ENCODE results near the gene AGAP1. TPM values are rescaled to one million over a fixed set of nuclear protein-coding genes. Genes with fewer than 3 reads are reported as not detected.

Gene AGAP1
- total and polyA plus RNA-seq, 2 donors (not counting 3 experiments of a cell fraction or from before 2014, with no cell fraction given): 10.2 to 20.9 TPM

DNA sequence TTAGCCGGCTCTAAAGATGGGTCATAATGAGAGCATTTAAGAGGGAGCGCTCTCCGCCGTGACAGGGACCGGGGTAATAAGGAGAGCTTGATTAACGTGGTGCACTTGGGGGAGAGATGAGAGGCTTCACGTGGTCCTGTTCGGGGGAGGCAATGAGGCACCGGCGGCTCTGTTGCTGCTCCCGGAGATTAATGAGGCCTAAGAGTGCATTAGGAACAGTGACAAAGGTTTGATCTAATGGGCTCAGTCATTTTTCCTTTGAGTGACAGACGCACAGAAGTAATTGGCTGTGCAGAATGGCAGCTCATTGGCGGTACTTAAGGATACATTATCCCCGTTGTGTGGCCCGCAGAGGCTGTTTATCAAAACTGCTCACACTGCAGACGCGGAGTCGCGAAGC lies 423.7 kb downstream of the AGAP1 start:
- no peaks in the 10 kb centered on the region for H3K27me3 ChIP-seq (ENCODE audit: control insufficient read depth in 2 of 2, insufficient read depth in 2 of 2, low read length in 2 of 2)
- ChIA-PET CTCF (no interaction called here), POLR2A (no interaction called here)
- no peaks in the 10 kb centered on the region for H3K79me2 ChIP-seq (ENCODE audit: control insufficient read depth, insufficient read depth, low read length)
- H3K4me1 ChIP-seq (ENCODE audit: control insufficient read depth, extremely low read depth, insufficient read depth, low read length): no peaks in the 10 kb centered on the region
- H3K4me2 ChIP-seq (ENCODE audit: insufficient read depth, low read length): no peak overlapping the region
- no peak overlapping the region for H2AFZ ChIP-seq (ENCODE audit: low read depth, low read length)
- no peaks in the 10 kb centered on the region for H3K36me3 ChIP-seq (ENCODE audit: control insufficient read depth in 2 of 2, extremely low read depth in 1 of 2, insufficient read depth in 2 of 2, low read length in 2 of 2)
- dilution Hi-C loops (cut with MboI; ENCODE audit: extremely low pct_ligation_motif_present, low sequenced_read_pairs): no loop called here
- intact Hi-C loops (cut with micrococcal nuclease): no loop called here
- no peaks in the 10 kb centered on the region for H3K9me1 ChIP-seq (replicated peaks; ENCODE audit: control insufficient read depth, extremely low read depth, insufficient read depth, low read length)
- DNase-seq (ENCODE audit: low read depth, low spot score) (no peak), FAIRE-seq (no peak)
- no peak overlapping the region for H3K4me3 ChIP-seq (replicated peaks in 1 of 3; ENCODE audit: insufficient read depth in 1 of 3, low read depth in 1 of 3, low read length in 3 of 3)
- H4K20me1 ChIP-seq (replicated peaks; ENCODE audit: control insufficient read depth, extremely low read depth, insufficient read depth, low read length): no peaks in the 10 kb centered on the region
- no TSS peak for BruUV-seq (replicated peaks)
- H3K9me3 ChIP-seq (replicated peaks; ENCODE audit: control insufficient read depth, insufficient read depth, low read length): no peaks in the 10 kb centered on the region
- H3K27ac ChIP-seq (ENCODE audit: insufficient read depth, low read depth, low read length): no peak overlapping the region
- no peak overlapping the region for H3K9ac ChIP-seq (replicated peaks; ENCODE audit: extremely low read depth, insufficient read depth, low read length)
- TF ChIP-seq, protein P1, sequence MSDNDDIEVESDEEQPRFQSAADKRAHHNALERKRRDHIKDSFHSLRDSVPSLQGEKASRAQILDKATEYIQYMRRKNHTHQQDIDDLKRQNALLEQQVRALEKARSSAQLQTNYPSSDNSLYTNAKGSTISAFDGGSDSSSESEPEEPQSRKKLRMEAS (IDR thresholded peaks at IDR 0.05; ENCODE audit: insufficient read depth, insufficient read length): no peak
- no peak for TF ChIP-seq POLR2A (IDR thresholded peaks at IDR 0.05; ENCODE audit: low read depth, low read length)

DNA sequence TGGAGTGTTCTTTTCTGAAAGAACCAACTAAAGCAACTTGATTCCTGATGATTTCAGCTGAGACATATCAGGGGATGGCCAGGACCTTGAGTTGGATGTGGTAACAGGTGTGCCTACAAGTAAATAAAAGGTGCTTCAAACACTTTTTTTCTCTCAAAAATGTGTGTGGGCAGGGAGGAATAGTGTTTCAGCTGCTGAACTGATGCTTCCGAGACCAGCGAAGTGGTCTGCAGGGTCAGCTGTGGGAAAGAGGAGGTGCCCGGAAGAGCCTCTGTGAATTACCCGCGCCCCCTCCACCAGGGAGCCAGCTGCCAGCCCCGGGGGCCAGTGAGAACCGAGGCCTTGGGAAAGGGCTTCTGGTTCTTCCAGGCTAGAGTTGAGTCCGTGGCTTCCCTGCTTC lies 425.0 kb downstream of the AGAP1 start:
- H3K4me1 ChIP-seq (ENCODE audit: control insufficient read depth, extremely low read depth, insufficient read depth, low read length): no peaks in the 10 kb centered on the region
- no peak overlapping the region for H3K4me3 ChIP-seq (replicated peaks in 1 of 3; ENCODE audit: insufficient read depth in 1 of 3, low read depth in 1 of 3, low read length in 3 of 3)
- BruUV-seq (replicated peaks): no TSS peak
- H3K79me2 ChIP-seq (ENCODE audit: control insufficient read depth, insufficient read depth, low read length): no peaks in the 10 kb centered on the region
- no peak for FAIRE-seq
- H3K9ac ChIP-seq (replicated peaks; ENCODE audit: extremely low read depth, insufficient read depth, low read length): no peak overlapping the region
- ChIA-PET POLR2A (no interaction called here), CTCF (no interaction called here)
- dilution Hi-C loops (cut with MboI; ENCODE audit: extremely low pct_ligation_motif_present, low sequenced_read_pairs) (no loop called here), intact Hi-C loops (cut with micrococcal nuclease) (no loop called here)
- H4K20me1 ChIP-seq (replicated peaks; ENCODE audit: control insufficient read depth, extremely low read depth, insufficient read depth, low read length): no peaks in the 10 kb centered on the region
- no peak overlapping the region for H2AFZ ChIP-seq (ENCODE audit: low read depth, low read length)
- no peaks in the 10 kb centered on the region for H3K9me3 ChIP-seq (replicated peaks; ENCODE audit: control insufficient read depth, insufficient read depth, low read length)
- no peak overlapping the region for H3K4me2 ChIP-seq (ENCODE audit: insufficient read depth, low read length)
- TF ChIP-seq GATA2 (IDR thresholded peaks at IDR 0.05; ENCODE audit: insufficient read depth, insufficient read length, low read depth, low read length): no peak
- TF ChIP-seq, protein P2, sequence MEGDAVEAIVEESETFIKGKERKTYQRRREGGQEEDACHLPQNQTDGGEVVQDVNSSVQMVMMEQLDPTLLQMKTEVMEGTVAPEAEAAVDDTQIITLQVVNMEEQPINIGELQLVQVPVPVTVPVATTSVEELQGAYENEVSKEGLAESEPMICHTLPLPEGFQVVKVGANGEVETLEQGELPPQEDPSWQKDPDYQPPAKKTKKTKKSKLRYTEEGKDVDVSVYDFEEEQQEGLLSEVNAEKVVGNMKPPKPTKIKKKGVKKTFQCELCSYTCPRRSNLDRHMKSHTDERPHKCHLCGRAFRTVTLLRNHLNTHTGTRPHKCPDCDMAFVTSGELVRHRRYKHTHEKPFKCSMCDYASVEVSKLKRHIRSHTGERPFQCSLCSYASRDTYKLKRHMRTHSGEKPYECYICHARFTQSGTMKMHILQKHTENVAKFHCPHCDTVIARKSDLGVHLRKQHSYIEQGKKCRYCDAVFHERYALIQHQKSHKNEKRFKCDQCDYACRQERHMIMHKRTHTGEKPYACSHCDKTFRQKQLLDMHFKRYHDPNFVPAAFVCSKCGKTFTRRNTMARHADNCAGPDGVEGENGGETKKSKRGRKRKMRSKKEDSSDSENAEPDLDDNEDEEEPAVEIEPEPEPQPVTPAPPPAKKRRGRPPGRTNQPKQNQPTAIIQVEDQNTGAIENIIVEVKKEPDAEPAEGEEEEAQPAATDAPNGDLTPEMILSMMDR (IDR thresholded peaks at IDR 0.05; ENCODE audit: extremely low read depth in 1 of 2, insufficient read depth in 1 of 2, low read depth in 1 of 2, low read length in 2 of 2): no peak
- no peak for TF ChIP-seq POLR2AphosphoS5 (IDR thresholded peaks at IDR 0.05; ENCODE audit: insufficient read depth, low read depth, low read length)
- TF ChIP-seq EZH2 (IDR thresholded peaks at IDR 0.05; ENCODE audit: borderline replicate concordance, low read depth, low read length, severe bottlenecking): no peak
- no peak for TF ChIP-seq MYC (IDR thresholded peaks at IDR 0.05; ENCODE audit: low read depth, low read length)
- TF ChIP-seq JUN (IDR thresholded peaks at IDR 0.05; ENCODE audit: borderline replicate concordance, insufficient read depth, insufficient read length, low read depth): no peak
- TF ChIP-seq POLR2A (IDR thresholded peaks at IDR 0.05; ENCODE audit: low read depth, low read length): no peak
- TF ChIP-seq, protein P1 (IDR thresholded peaks at IDR 0.05; ENCODE audit: insufficient read depth, insufficient read length): no peak
- TF ChIP-seq FOS (IDR thresholded peaks at IDR 0.05; ENCODE audit: borderline replicate concordance, insufficient read depth, low read length): no peak
- H3K27me3 ChIP-seq (ENCODE audit: control insufficient read depth in 2 of 2, insufficient read depth in 2 of 2, low read length in 2 of 2): no peaks in the 10 kb centered on the region
- H3K36me3 ChIP-seq (ENCODE audit: control insufficient read depth in 2 of 2, extremely low read depth in 1 of 2, insufficient read depth in 2 of 2, low read length in 2 of 2): no peaks in the 10 kb centered on the region
- no peak for DNase-seq (ENCODE audit: low read depth, low spot score)
- H3K9me1 ChIP-seq (replicated peaks; ENCODE audit: control insufficient read depth, extremely low read depth, insufficient read depth, low read length): no peaks in the 10 kb centered on the region
- H3K27ac ChIP-seq (ENCODE audit: insufficient read depth, low read depth, low read length): no peak overlapping the region

All from endothelial cell of umbilical vein (primary cell).